Measurements from ENCODE around the gene OR9A4.

DNA sequence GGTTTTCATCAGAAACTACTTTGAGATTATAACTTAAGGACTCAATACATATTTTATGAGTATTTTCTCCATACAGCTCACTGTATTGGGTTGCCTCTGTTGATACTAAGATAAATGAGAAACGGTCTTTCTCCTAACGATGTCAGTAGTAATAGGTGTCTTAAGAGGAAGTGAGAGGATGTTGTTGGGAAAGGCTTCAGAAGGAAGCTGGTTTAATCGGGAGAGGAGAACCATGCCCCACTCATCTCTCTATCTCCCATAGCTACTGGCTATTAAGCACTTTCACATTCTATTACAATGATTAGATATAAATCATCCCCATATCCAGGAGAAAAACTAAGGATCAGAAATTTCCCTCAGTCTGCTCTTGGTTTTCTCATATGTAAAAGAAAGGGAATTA, 28.6 kb downstream of the OR9A4 start:
- TF ChIP-seq, protein P1, sequence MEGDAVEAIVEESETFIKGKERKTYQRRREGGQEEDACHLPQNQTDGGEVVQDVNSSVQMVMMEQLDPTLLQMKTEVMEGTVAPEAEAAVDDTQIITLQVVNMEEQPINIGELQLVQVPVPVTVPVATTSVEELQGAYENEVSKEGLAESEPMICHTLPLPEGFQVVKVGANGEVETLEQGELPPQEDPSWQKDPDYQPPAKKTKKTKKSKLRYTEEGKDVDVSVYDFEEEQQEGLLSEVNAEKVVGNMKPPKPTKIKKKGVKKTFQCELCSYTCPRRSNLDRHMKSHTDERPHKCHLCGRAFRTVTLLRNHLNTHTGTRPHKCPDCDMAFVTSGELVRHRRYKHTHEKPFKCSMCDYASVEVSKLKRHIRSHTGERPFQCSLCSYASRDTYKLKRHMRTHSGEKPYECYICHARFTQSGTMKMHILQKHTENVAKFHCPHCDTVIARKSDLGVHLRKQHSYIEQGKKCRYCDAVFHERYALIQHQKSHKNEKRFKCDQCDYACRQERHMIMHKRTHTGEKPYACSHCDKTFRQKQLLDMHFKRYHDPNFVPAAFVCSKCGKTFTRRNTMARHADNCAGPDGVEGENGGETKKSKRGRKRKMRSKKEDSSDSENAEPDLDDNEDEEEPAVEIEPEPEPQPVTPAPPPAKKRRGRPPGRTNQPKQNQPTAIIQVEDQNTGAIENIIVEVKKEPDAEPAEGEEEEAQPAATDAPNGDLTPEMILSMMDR (conservative IDR thresholded peaks at IDR 0.05; ENCODE audit: low read depth, low read length) = no peak
- TF ChIP-seq EZH2 (IDR thresholded peaks at IDR 0.05; ENCODE audit: borderline replicate concordance, low read depth, low read length, poor library complexity, severe bottlenecking) = no peak
